GM18507 (cell line): ENCODE measurements around the gene HOXD12.

Experiments
- DNase-seq: peaks from one replicate; pipeline ENCODE4 v3.0.0; 2011; ENCODE audit warnings: low read depth; ENCODE audit not compliant: insufficient read length; ENCODE audit errors: extremely low spot score
- FAIRE-seq: peaks from 2 replicates; lab custom pipeline; 2011; peaks lifted over from hg19 to GRCh38; lab: Jason Lieb, UNC

Gene HOXD12

DNA sequence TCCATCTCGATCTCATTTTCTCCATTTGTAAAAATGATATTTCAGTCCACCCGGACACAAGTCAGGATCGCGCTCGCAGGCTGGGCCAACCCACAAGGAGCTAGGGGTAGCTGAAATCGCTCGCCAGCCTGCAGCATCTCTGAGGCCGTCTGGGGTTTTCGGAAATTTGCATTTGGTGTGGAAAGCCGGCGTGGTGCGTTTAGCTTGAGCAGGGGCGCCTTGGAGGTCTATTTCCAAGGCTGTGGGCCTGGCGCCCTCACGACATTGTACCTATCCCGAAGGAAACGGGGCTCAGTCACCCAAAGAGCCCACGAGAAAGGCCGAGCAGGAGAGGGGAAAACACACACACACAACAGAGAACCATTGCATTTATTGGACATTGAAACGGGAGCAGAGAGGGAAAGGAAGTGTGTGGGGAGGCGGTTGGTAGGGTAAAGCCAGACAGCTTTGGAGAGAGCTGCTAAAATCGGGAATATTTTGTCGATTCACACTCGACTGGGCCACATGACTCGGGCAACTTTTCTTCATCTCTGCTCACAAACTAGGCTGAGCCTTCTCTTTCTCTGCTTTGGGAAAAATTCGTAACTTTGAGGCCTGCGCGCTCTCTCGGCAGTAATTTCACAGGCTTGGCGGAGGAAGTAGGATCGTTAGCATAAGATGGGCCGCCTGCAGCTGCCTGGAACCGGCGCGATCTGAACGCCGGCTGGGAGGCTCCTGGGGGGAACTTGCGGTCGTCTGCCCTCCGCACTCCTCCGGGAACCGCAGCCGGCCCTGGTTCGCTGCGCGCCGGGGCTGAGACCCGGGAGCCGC lies 28.8 kb downstream of the HOXD12 start:
- DNase-seq: no peak

DNA sequence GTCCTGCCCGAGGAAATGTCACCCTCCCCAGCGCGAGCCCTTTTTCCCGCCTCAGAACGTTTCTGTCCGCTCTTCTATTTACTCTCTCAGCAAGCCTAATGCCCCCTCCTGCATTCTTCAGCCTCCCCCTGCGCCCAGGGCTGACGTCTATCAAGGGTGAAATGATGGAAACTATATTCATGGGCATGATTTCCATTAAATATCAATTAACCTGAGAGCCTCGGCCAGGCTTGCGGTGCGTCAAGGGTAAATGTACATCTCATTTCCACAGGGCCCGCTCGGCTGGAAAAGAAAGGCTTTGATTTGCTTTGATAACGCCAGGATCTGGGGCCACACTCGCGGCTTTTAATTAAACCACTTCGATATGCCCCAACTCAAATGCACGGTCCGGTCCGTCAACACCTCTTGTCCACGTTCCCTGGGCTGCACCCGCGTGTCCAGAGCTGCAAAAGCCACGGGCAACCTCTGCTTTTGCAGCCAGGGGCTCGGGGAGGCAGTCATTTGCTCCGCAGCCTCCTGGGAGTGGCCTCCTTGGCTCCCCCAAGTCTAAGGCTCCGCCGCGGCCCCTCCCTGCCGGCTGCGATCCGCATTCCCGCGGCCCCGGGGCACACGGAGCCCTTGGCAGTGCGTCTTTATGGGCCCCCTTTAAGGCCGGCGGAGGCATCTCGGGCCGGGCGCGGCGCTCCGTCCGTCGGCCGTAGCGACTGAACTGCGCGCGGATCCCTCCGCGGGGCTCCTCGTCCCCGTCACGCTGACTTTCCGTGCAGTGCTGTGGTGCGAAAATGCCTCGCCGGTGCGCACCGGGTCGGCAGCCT lies 29.6 kb downstream of the HOXD12 start, which contains the start of gene HOXD8:
TSS of gene HOXD8 (plus strand) at position 724 of the 815 bp plus-strand sequence. CDS start 662 bp downstream, outside the sequence.
- FAIRE-seq: no peak
- no peak for DNase-seq

More for the DNA sequence above, 28.8 kb downstream of the HOXD12 start:
- no peak for FAIRE-seq

DNA sequence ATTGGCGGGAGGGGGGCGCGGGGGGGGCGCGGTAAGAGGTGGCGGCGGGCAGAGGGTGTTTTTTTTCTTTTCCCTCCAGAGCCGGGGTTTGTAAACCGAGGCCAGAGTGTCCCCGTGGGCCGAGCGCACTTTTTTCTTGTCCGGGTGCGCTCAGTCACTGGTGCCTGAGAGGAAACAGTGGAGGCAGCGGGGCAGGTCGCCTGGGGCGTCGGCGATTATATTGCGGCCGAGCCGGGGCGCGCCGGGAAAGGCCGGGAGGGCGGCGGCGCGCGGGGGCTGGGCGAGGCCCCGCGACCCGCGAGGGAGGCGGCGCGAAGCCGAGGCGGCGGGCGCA lies 30.2 kb downstream of the HOXD12 start:
- FAIRE-seq: no peak
- DNase-seq: no peak

DNA sequence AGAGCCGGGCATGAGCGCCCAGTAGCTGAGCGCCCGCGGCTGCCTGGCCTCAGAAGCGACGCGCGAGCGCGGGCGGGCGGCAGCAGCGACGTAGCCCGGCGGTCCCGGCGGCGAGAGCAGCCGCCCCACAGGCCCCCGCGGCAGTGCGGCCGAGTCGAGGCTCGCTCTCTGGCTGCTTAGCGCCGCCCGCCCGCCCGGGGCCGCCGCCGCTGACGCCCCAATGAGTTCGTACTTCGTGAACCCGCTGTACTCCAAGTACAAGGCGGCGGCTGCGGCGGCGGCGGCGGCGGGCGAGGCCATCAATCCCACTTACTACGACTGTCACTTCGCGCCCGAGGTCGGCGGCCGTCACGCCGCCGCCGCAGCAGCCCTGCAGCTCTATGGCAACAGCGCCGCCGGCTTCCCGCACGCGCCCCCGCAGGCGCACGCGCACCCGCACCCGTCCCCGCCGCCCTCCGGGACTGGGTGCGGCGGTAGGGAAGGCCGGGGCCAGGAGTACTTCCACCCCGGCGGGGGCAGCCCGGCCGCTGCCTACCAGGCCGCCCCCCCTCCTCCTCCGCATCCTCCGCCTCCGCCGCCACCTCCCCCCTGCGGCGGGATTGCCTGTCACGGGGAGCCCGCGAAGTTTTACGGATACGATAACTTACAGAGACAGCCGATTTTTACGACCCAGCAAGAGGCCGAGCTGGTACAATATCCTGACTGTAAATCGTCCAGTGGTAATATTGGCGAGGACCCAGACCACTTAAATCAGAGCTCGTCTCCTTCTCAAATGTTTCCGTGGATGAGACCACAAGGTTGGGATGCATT lies 30.8 kb downstream of the HOXD12 start:
- no peak for DNase-seq
- FAIRE-seq: no peak

DNA sequence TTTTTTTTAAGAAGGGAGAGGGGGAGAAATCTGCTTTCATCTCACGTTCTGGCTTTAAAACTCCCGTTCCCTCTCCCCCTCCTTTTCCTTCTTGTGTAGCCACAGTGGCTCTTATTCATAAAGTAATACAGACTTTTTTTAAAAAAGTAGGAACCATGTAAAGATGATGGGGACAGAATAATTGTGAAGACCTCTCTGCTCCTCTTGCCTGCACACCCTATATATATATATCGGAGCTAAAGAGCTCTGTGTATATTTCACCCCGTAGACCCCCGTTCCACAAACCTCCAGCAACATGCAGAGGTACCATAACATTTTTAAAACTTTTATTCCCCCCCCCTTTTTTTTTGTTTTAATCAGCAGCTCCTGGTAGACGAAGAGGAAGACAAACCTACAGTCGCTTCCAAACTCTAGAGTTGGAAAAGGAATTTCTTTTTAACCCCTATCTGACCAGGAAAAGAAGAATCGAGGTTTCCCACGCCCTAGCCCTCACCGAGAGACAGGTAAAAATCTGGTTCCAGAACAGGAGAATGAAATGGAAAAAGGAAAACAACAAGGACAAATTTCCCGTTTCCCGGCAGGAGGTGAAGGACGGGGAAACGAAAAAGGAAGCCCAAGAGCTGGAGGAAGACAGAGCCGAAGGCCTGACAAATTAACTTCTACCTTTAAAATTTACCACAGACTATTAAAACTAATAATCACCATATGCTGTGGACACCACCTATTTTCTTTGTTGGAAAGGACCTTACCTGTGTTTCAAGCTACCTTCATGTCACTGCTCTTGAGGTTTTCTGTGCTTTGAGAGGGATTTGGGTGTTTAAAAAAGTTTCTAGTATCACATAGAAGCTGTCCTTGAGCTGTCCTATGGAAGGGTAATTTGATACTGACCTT lies 31.6 kb downstream of the HOXD12 start:
- no peak for DNase-seq
- no peak for FAIRE-seq

DNA sequence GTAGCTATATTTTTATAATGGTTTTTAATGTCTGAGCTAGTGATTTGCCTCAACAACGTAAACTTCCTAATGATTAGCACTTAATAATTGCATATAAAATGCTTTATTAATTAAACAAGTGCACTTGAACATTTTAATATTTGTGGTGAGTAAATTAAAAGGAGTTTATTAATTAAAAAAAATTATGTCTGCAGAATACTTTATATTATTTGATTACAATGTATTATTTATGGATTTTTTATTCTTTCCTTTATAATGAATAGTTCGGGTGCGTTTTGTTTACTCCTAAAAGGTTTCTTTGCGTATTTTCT lies 32.2 kb downstream of the HOXD12 start:
- DNase-seq (no peak), FAIRE-seq (no peak)

DNA sequence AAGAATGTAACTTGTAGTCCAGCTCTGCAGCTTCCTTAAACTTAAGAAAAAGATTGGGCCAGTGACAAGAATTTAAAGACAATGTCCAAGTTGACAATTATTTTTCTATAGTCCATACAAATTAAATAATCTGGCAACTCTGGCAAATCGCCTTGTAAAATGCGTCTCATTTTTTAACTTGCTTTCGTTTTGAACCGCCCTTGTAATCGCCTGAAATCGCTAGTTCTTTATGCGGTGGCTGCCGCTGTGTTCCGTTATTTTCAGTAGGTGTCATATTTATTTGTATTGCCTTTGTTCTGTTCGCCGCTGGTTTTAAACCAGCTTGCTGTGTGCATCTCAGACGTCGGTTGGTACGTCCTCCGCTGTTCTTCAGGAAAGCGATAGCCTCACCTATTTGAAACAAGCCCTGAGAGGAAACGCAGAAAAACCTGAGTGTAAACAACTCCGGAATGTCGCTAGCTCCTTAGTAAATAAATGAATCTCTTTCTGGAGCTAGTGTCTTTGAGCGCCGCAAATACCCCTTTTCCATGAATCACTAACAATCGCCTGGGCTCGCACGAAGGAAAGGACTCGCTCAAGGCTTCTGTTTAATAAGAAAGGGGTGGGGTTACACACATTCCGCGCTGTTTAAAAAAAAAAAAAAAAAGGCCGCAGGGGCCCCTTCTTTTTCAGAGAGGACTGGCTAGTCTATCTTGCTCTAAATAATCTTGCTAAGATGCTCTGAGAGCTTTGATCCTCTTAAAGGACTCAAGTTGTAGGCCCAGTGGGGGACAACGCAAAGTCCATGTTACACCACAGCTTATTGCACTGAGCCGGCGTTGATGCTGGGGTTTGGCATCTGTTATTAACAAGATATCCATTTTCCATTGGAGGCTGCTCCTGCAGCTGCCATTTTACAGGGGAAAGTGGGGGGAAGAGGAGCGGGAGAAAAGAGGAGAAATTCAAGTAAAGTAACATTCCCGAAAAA lies 32.9 kb downstream of the HOXD12 start:
- FAIRE-seq: peak; percentile 36
- DNase-seq: no peak

DNA sequence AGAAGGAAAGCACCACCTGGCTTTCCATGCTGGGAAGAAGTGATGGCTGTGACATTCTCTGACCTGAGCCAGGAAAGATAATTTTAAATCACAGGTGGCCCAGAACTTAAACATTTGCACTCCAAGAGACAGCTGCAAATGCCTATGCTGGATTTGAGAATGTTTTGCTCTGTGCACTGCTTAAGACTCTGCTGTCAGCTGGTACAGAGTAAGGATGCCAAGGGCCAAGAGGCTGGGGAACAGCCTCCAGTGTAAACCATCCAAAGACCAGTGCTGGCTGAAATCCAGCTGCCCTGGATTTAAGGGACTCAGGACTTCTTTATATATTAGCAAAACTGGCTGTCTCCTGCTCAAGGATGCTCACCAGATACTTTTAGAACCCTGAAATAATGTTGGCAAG lies 33.8 kb downstream of the HOXD12 start:
- FAIRE-seq: no peak

DNA sequence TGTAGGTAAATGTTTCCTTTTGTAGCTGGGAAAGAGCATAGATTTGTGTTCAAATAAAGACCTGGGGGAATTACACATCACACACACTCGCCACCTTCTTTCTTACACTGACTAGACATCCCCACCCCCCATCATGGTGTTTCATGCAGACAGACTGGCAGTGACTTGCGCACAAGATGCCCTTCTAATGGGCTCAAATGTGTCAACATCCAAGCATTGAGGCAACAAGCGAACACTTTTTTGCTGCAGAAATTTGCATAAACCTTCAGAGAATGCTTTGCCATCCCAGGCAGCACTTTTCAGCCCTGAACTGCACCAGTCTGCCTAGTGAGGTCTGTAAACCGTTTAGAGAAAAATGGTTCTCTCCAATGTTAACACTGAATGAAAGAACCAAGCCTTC lies 34.4 kb downstream of the HOXD12 start:
- DNase-seq: no peak
- FAIRE-seq: no peak

More for the DNA sequence above, 33.8 kb downstream of the HOXD12 start:
- DNase-seq: no peak

DNA sequence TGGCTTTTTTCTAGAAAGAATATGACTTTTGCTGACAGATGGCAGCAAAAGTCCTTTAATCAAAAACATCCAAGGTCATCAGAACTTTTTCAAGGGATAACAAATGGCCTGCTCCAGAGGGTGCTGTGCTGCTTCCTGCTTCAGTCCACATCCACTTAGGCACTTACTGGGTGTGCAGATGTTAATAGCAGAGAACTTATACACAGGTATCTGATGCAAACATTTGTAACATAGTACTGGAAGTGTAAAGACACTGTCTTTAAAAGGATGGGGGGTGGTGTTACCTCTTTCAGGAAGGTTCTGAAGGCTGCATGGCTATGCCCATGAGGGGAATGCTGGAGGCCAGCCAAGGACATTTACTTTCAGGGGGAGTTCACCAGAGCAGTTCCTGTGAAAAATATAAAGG lies 35.4 kb downstream of the HOXD12 start:
- FAIRE-seq (no peak), DNase-seq (no peak)

DNA sequence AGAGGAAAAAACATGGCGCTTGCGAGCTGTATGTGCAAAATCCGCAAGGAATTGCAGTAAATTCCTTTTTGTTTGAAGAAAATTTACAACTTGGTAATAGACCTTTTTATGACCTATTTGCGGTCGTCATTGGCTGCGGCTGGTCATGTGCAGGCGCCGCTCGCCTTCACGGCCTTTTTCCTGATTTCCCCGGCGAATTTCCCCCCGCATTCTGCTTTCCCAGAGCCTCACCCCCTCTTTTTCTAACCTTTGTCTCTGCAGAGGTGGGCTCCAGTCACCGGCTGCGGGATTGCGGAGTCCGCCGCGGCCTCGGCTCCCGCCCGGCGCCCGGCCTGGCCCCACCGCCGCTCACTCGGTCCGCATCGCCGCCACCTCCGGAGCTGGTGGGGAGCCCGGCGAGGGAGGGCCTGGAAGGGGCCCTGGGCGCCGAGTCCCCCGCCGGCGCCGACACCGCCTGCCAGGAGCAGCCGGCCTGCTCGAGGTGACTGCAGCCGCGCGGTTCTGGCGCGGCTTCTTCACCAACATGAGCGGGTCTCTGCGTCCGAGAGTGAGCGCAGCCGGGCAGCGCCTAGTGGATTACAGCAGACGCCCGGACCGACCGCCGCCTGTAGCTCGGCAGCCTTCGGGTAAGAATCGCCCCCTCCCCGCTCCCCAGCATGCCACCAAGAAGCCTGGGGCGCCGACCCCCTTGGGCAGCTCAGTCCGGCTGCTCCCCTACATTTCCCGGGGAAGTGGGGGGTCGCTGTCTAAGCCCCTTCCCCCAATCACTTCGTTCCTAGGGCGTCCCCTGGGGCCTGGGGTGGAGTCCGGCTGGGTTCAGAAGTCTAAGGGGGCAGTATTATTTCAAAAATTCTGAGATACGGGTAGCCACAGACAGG lies 37.0 kb downstream of the HOXD12 start:
- no peak for FAIRE-seq

DNA sequence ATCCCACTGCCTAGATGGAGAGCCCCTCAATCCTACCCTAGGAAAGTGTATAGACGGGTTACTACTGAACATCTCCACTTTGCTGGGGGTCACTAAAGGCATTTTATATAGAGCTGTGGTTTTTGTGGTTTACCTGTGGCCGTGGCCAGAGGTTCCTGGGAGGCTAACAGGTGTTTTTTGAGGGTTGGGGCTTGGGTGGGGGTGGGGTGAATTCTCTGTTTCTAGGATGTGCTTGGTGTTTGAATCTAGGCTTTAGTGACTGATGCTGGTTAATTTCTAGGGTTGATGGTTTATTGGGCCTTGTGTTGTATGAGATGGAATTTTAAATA lies 37.6 kb downstream of the HOXD12 start:
- no peak for DNase-seq
- FAIRE-seq: no peak

More for the DNA sequence above, 37.0 kb downstream of the HOXD12 start:
- no peak for DNase-seq

DNA sequence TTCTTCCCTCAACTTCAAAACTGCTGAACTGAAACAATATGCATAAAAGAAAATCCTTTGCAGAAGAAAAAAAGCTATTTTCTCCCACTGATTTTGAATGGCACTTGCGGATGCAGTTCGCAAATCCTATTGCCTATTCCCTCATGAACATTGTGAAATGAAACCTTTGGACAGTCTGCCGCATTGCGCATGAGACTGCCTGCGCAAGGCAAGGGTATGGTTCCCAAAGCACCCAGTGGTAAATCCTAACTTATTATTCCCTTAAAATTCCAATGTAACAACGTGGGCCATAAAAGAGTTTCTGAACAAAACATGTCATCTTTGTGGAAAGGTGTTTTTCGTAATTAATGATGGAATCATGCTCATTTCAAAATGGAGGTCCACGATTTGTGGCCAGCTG lies 38.3 kb downstream of the HOXD12 start:
- DNase-seq (no peak), FAIRE-seq (no peak)

DNA sequence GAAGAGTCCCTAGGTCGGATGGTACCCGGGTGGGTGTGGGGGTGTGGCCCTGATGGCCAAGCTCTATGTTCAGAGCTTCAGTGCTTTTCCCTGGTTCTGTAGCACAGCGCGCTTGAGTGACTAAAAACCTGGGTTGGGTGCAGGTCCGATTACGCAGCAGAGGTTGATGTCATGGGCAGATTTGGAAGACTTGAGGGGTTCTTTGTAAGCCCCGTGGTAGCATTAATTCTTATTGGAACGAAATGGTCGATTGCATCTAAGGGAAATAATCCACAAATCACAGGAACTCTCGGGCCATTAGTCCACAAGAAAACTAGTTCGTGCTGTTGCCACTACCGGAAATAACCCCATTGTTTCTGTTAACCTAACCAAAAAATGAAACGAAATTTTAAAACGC lies 38.9 kb downstream of the HOXD12 start:
- DNase-seq (no peak), FAIRE-seq (no peak)

DNA sequence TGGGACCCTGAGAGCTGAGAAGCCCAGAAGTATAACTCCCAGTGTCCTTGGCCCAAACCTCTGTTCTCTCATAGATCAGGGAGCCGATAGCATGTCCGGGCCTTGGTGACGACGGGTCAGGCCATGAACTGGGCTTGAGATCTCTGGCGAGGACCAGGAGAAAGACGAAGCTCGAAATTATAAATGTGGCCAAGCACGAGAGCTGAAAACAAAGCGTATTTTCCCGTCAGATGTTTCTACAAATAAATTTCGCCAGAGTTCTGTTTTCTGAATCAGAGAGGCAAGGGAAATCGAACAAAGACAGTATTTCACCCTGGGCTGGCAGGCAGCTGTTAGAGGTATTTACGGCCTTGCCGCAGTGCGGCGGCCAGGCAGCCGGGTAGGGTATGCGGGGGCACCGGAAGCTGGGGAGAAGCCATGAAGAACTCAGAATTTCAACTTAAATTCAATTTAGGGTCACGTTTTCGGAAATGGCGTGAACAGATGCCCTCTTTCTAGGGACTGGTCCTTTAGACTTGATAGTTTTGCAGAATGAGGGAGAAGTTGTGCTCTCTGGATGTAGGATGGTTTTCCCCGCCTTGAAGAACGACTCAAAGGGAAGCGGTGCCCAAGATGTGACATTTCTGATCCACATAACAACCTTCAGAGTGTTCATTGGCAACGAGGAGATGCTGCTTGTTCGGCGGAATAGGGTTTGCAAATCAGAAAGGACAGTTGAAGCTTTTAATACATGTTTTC lies 39.5 kb downstream of the HOXD12 start:
- DNase-seq: no peak
- FAIRE-seq: no peak

DNA sequence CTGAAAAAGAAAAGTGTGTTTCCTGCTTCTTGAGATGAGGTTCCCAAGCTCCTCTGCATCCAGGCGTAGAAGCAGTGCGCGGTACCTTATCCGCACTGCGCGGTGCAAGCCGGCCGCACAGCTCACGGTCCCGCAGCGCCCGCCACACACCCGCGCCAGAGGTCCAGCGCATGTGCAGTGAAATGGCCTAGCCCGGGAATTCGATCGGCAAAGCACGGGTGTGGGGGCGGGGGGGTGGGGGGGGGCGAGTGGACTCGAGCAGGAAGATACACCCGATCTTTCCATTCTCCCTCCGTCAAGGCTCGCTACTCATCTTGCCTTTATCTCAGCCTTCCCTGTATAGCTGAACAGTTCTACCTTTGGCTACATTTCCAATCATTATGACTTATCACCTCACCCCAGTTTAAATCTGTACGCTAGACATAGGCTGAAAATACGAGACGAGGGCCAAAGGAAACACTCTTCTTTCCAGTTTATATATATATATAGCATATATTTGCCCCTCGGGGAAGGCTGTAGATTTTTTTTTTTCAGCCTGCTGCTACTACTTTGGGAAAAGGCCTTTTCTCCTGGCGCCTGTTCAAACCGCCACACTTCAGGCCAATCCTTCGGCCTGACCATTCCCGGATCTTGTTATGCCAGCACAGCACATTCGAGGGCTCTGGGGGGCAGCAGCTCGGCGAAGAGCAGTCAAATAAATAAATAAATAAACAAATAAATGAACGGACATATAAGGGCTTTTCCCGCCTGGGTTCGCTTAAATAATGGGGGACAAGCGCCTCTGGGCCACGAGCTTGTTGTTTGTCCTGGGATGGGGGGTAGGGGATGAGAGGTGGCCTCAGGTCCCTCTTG lies 40.3 kb downstream of the HOXD12 start:
- no peak for DNase-seq
- no peak for FAIRE-seq
